ENCODE results near the gene RUNX3. TPM values are rescaled to one million over a fixed set of nuclear protein-coding genes. Genes with fewer than 3 reads are reported as not detected.

Gene RUNX3
- total RNA-seq, 2 experiments from 2014 or later = 180 to 183 TPM

DNA sequence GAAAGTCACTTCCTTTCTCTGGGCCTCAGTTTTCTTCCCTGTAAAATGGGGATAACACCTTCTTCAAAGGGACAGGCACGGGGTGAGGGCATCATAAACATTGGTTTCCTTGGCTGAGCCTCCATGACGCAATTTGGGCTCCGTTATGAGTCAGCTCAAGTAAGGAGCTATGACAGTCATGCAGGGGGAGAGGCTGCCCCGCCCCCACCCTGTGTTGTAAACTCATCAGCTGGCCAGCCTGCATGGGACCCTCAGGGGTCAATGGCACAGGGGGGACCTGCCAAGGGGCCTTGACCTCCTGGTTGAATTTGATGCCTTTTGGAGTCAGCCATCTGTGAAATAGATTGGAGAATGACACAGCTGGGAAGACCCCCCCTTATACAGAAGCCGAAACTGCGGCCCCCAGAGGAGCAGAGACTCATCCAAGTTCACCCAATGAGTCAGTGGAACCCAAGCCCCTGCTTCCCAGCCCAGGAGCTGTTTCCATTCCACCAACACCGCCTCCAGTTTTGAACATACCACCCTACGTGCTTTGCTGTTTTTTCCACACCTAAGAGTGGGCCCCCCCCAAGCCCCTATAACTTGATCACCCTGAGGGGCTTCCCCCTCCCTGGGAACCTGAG is 36.8 kb upstream of the RUNX3 start:
- peaks cover 42% of the 10 kb centered on the region for H3K36me3 Mint-ChIP-seq (ENCODE audit: low read depth)
- no peaks in the 10 kb centered on the region for H3K27me3 Mint-ChIP-seq
- peaks cover 2% of the 10 kb centered on the region for H3K9me3 Mint-ChIP-seq
- H3K4me3 Mint-ChIP-seq = peak overlapping the region; percentile 99
- TF ChIP-seq, protein P1, sequence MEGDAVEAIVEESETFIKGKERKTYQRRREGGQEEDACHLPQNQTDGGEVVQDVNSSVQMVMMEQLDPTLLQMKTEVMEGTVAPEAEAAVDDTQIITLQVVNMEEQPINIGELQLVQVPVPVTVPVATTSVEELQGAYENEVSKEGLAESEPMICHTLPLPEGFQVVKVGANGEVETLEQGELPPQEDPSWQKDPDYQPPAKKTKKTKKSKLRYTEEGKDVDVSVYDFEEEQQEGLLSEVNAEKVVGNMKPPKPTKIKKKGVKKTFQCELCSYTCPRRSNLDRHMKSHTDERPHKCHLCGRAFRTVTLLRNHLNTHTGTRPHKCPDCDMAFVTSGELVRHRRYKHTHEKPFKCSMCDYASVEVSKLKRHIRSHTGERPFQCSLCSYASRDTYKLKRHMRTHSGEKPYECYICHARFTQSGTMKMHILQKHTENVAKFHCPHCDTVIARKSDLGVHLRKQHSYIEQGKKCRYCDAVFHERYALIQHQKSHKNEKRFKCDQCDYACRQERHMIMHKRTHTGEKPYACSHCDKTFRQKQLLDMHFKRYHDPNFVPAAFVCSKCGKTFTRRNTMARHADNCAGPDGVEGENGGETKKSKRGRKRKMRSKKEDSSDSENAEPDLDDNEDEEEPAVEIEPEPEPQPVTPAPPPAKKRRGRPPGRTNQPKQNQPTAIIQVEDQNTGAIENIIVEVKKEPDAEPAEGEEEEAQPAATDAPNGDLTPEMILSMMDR (IDR thresholded peaks at IDR 0.05) = no peak
- POLR2A ChIA-PET = interaction anchor here (0.6 to 12.5 kb wide), 12 partner anchors 8 to 281 kb away, joined by 3 to 172 read pairs (median 32); partner anchors contain the start of genes RSRP1 and RUNX3
- intact Hi-C loops (cut with micrococcal nuclease) = loop anchor here (2.0 kb wide), 1 partner anchor 30 kb away; no protein-coding TSS in a partner anchor
- peaks cover 63% of the 10 kb centered on the region for H3K4me1 Mint-ChIP-seq (ENCODE audit: low read depth)
- peak; percentile 98 for DNase-seq
- CTCF ChIA-PET = interaction anchor here (0.7 to 11.9 kb wide), 8 partner anchors 13 to 68 kb away, joined by 3 to 169 read pairs (median 5); partner anchors contain the start of gene RUNX3
- peak; percentile 41 for ATAC-seq
- H3K27ac Mint-ChIP-seq = peak overlapping the region; percentile 98

GRCh38 chr1:24966121-24966723 is 36.1 kb upstream of the RUNX3 start:
- POLR2A ChIA-PET = interaction anchor here (1.1 to 12.5 kb wide), 14 partner anchors 9 to 281 kb away, joined by 3 to 172 read pairs (median 12); partner anchors contain the start of genes RSRP1 and RUNX3
- TF ChIP-seq, protein P1 (IDR thresholded peaks at IDR 0.05) = no peak
- H3K4me3 Mint-ChIP-seq = peak overlapping the region; percentile 99
- peak overlapping the region; percentile 98 for H3K27ac Mint-ChIP-seq
- ATAC-seq (peak; percentile 5), DNase-seq (peak; percentile 69)
- CTCF ChIA-PET = interaction anchor here (1.5 to 11.9 kb wide), 7 partner anchors 14 to 69 kb away, joined by 4 to 169 read pairs (median 6); partner anchors contain the start of gene RUNX3
- H3K36me3 Mint-ChIP-seq (ENCODE audit: low read depth) = peaks cover 48% of the 10 kb centered on the region
- intact Hi-C loops (cut with micrococcal nuclease) = loop anchor here (2.0 kb wide), 1 partner anchor 31 kb away; no protein-coding TSS in a partner anchor
- no peaks in the 10 kb centered on the region for H3K27me3 Mint-ChIP-seq
- H3K9me3 Mint-ChIP-seq = peaks cover 2% of the 10 kb centered on the region
- H3K4me1 Mint-ChIP-seq (ENCODE audit: low read depth) = peaks cover 62% of the 10 kb centered on the region

- no peak for ATAC-seq
- POLR2A ChIA-PET = interaction anchor here (0.7 to 12.5 kb wide), 18 partner anchors 9 to 463 kb away, joined by 3 to 172 read pairs (median 6); partner anchors contain the start of genes RSRP1 and RUNX3
- DNase-seq = peak; percentile 52
These were observed 35.5 kb upstream of the RUNX3 start for GRCh38 chr1:24965571-24965930.

DNA sequence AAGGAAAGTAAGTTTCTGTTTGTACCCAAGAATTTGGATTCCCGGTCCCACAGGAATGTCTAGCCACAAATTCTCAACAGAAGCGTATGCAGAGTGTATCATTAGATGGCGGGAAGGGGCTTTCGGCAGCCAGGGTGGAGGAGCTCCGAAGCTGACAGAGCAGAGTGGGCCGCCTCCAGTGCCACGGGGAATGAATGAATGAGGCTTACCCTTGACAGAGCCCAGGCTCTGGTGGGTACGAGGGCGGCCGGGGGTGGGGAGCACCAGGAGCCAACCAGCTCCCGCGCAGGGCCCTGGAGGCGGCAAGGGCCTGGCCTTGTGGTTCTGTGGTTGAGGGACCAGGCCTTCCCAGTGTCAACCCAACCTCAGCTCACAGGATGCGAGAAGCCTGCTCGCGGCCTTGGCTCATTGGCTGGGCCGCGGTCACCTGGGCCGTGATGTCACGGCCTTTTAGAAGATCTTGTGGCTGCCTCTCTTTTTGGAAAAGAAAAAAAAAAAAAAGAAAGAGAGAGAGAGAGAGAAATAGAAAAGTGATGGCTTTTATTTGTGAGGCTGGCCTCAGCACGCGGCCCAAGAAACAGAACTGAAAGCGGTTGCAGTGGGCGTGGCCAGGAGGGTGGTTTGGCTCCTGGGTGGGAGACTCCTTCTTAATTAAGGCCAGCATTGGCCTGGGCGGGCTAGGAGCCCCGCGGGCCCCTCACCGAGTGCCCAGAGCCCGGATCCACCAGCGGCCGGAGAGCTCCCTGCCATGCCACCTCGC is 34.9 kb upstream of the RUNX3 start:
- ATAC-seq = peak; percentile 69
- Mint-ChIP-seq H3K4me1 (ENCODE audit: low read depth) (peaks cover 63% of the 10 kb centered on the region), H3K36me3 (ENCODE audit: low read depth) (peaks cover 50% of the 10 kb centered on the region), H3K27me3 (no peaks in the 10 kb centered on the region), H3K9me3 (peaks cover 2% of the 10 kb centered on the region), H3K27ac (peak overlapping the region; percentile 98), H3K4me3 (peak overlapping the region; percentile 99)
- TF ChIP-seq, protein P1 (IDR thresholded peaks at IDR 0.05) = no peak
- intact Hi-C loops (cut with micrococcal nuclease) = loop anchor here (2.0 kb wide), 2 partner anchors 40 to 68 kb away; no protein-coding TSS in a partner anchor
- ChIA-PET CTCF (interaction anchor here (0.7 to 11.9 kb wide), 15 partner anchors 10 to 136 kb away, joined by 3 to 169 read pairs (median 6); partner anchors contain the start of gene RUNX3), POLR2A (interaction anchor here (0.6 to 12.5 kb wide), 22 partner anchors 7 to 463 kb away, joined by 3 to 172 read pairs (median 4); partner anchors contain the start of genes RSRP1 and RUNX3)
- DNase-seq = peak; percentile 99

More at GRCh38 chr1:24965571-24965930, 35.5 kb upstream of the RUNX3 start:
- H3K9me3 Mint-ChIP-seq = peaks cover 2% of the 10 kb centered on the region
- H3K4me3 Mint-ChIP-seq = peak overlapping the region; percentile 99
- CTCF ChIA-PET = interaction anchor here (1.0 to 11.9 kb wide), 12 partner anchors 9 to 136 kb away, joined by 3 to 169 read pairs (median 8); partner anchors contain the start of gene RUNX3
- peaks cover 49% of the 10 kb centered on the region for H3K36me3 Mint-ChIP-seq (ENCODE audit: low read depth)
- H3K27me3 Mint-ChIP-seq = no peaks in the 10 kb centered on the region
- peaks cover 62% of the 10 kb centered on the region for H3K4me1 Mint-ChIP-seq (ENCODE audit: low read depth)
- intact Hi-C loops (cut with micrococcal nuclease) = loop anchor here (2.0 kb wide), 2 partner anchors 41 to 67 kb away; no protein-coding TSS in a partner anchor
- TF ChIP-seq, protein P1 (IDR thresholded peaks at IDR 0.05) = no peak
- peak overlapping the region; percentile 98 for H3K27ac Mint-ChIP-seq
